Astrocyte of the spinal cord (primary cell): Measurements from ENCODE around the gene NME9.

Experiments used
- DNase-seq: peaks from one replicate; pipeline ENCODE4 v3.0.0; 2011; ENCODE audit warnings: low read depth, low spot score
- H3K4me3 ChIP-seq: 2 replicates; pipeline ENCODE4 v1.5.1; 2011; ENCODE audit warnings: low read depth, mild to moderate bottlenecking, low read length, moderate library complexity
- CTCF ChIP-seq: IDR thresholded peaks from 2 replicates; pipeline ENCODE4 v1.5.1; 2012; ENCODE audit warnings: low read depth, mild to moderate bottlenecking, low read length, inconsistent platforms
- in situ Hi-C: cut with HindIII; loops from 2 replicates; pipeline ENCODE4 v1.10.0; 2017; ENCODE audit warnings: low sequenced_read_pairs

The NME9 gene

GRCh38 chr3:138327831-138328230 is 1.8 kb downstream of the NME9 start:
- H3K4me3 ChIP-seq: no peak overlapping the region
- DNase-seq: no peak
- in situ Hi-C loops: no loop called here
- TF ChIP-seq CTCF: no peak

- no peak for DNase-seq
- no peak overlapping the region for H3K4me3 ChIP-seq
- in situ Hi-C loops: no loop called here
- TF ChIP-seq CTCF: no peak
Measured at GRCh38 chr3:138326866-138327595, 2.6 kb downstream of the NME9 start.

GRCh38 chr3:138325990-138326389 is 3.7 kb downstream of the NME9 start:
- in situ Hi-C loops: no loop called here
- H3K4me3 ChIP-seq: no peak overlapping the region
- TF ChIP-seq CTCF: no peak
- DNase-seq: no peak

- TF ChIP-seq CTCF: no peak
- no peak overlapping the region for H3K4me3 ChIP-seq
- in situ Hi-C loops: no loop called here
- no peak for DNase-seq
Measured at GRCh38 chr3:138323971-138324370, 5.7 kb downstream of the NME9 start.

GRCh38 chr3:138317687-138318086 is 12.0 kb downstream of the NME9 start:
- in situ Hi-C loops: no loop called here
- TF ChIP-seq CTCF: no peak
- DNase-seq: no peak
- H3K4me3 ChIP-seq: no peak overlapping the region

- peak; percentile 18 for DNase-seq
- no peak for TF ChIP-seq CTCF
- in situ Hi-C loops: no loop called here
- H3K4me3 ChIP-seq: no peak overlapping the region
Measured at GRCh38 chr3:138314751-138315150, 14.9 kb downstream of the NME9 start.
